CD4-positive, alpha-beta memory T cell (primary cell): ENCODE data around the gene MEGF8. TPM values are rescaled to one million over a fixed set of nuclear protein-coding genes. Genes with fewer than 3 reads are reported as not detected.

Source experiments
- CTCF ChIA-PET: fragments of 350-600 bp; sonication (Branson Sonifier 250); formaldehyde crosslinking; loops from one replicate; lab custom pipeline; 2021; ENCODE audit warnings: inconsistent platforms; ENCODE audit not compliant: partially characterized antibody; lab: Charles Lee
- POLR2A ChIA-PET: fragments of 350-600 bp; sonication (Branson Sonifier 250); formaldehyde crosslinking; loops from one replicate; lab custom pipeline; 2021; ENCODE audit not compliant: partially characterized antibody; lab: Charles Lee
- DNase-seq, 5 donors: peaks; one replicate each; pipeline versions ENCODE4 v3.0.0 to v3.0.0-alpha.2; 2020 to 2022; ENCODE audit warnings: mixed read lengths in 1 of 5
- H3K27ac ChIP-seq: one replicate; pipeline ENCODE4 v1.7.0; 2013; ENCODE audit warnings: low read depth, low read length
- H3K27me3 ChIP-seq: 2 replicates; pipeline ENCODE4 v1.7.0; 2013; ENCODE audit warnings: mild to moderate bottlenecking, low read length, moderate library complexity; ENCODE audit not compliant: insufficient read depth
- H3K36me3 ChIP-seq: 2 replicates; pipeline ENCODE4 v1.7.0; 2013; ENCODE audit warnings: mild to moderate bottlenecking, low read length, moderate library complexity; ENCODE audit not compliant: insufficient read depth
- H3K4me1 ChIP-seq: 2 replicates; pipeline ENCODE4 v1.7.0; 2013; ENCODE audit warnings: mild to moderate bottlenecking, low read length, moderate library complexity; ENCODE audit not compliant: insufficient read depth
- H3K4me3 ChIP-seq, 2 donors: one replicate each; pipeline ENCODE4 v1.7.0; 2013; ENCODE audit warnings: low read length in 2 of 2, mild to moderate bottlenecking in 1 of 2
- H3K9me3 ChIP-seq, 2 donors: one replicate each; pipeline ENCODE4 v1.7.0; 2013; ENCODE audit warnings: low read length in 2 of 2, control low read depth in 1 of 2; ENCODE audit not compliant: control insufficient read depth in 1 of 2
- H3K27ac Mint-ChIP-seq, 7 donors: one replicate each; pipeline ENCODE4 v1.8.0; 2020 to 2021; ENCODE audit warnings: mixed read lengths in 7 of 7, mild to moderate bottlenecking in 6 of 7, inconsistent platforms in 3 of 7, moderate library complexity in 3 of 7
- H3K27me3 Mint-ChIP-seq, 2 donors: one replicate each; pipeline ENCODE4 v1.8.0; 2020 to 2021; ENCODE audit warnings: mixed read lengths in 2 of 2
- H3K36me3 Mint-ChIP-seq, 2 donors: one replicate each; pipeline ENCODE4 v1.8.0; 2020 to 2021; ENCODE audit warnings: mixed read lengths in 2 of 2, inconsistent platforms in 1 of 2, mild to moderate bottlenecking in 1 of 2
- H3K4me1 Mint-ChIP-seq, 4 donors: one replicate each; pipeline ENCODE4 v1.8.0; 2020 to 2021; ENCODE audit warnings: mixed read lengths in 4 of 4, mild to moderate bottlenecking in 1 of 4
- H3K4me3 Mint-ChIP-seq, 8 donors: one replicate each; pipeline ENCODE4 v1.8.0; 2020 to 2021; ENCODE audit warnings: mixed read lengths in 8 of 8, mild to moderate bottlenecking in 7 of 8, moderate library complexity in 6 of 8, inconsistent platforms in 3 of 8
- H3K9me3 Mint-ChIP-seq, 8 donors: one replicate each; pipeline ENCODE4 v1.8.0; 2020 to 2021; ENCODE audit warnings: mixed read lengths in 8 of 8, mild to moderate bottlenecking in 5 of 8, inconsistent platforms in 3 of 8, moderate library complexity in 1 of 8
- intact Hi-C: fragments of 100-400 bp; cut with micrococcal nuclease; formaldehyde crosslinking; loops from one replicate; pipeline ENCODE4 v1.15.1; 2023
- polyA plus RNA-seq, 2 donors: library from polyadenylated mRNA; unstranded; fragments of 300-500 nt; fragmentation: Illumina TruSeq; gene quantifications; one replicate each; pipeline ENCODE4 v1.2.3, GENCODE V29; 2021
- total RNA-seq, 2 experiments: library from RNA; stranded (reverse); gene quantifications; one replicate each; pipeline ENCODE4 v1.2.3, GENCODE V29; 2021

The MEGF8 gene
- total and polyA plus RNA-seq, 4 experiments from 2014 or later = 0.09 to 9.5 (median 4.5) TPM

DNA sequence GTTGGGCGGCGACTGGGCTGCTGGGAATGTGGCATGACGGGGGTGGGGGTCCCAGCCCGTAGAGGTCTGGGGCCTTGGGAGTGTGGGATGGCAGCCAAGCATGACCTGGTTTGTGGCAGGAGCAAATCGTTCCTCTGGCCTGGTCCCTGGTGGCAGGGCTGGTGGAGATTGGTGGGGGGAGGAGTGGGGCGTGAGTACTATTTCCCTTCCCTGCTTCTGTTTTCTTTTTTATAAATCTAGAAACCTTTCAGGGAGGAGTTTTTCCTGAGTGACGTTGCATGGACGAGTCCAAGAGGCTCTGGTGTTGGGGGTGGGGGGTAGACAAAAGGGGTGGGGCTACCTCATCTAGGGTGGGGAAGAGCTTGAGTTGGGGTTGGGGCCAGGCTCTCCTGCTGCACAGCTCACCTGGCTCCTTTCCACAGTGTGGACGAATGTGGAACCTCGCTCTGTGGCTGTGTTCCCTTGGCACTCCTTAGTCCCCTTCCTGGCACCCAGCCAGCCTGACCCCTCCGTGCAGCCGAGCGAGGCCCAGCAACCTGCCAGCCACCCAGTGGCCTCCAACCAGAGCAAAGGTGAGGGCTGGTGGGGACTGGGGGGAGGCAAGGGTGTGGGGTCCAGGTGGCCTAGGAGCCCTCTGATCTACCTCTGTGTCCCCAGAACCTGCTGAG, 39.0 kb upstream of the MEGF8 start:
- CTCF ChIA-PET = no interaction called here
- DNase-seq = peak in 1 of 5 donors; percentile 35
- POLR2A ChIA-PET = no interaction called here
- Mint-ChIP-seq H3K4me3 (peak overlapping the region in 2 of 8 donors; percentile 17 to 32), H3K27ac (peak overlapping the region in 6 of 7 donors; percentile 84 to 94 (median 88)), H3K36me3 (peaks cover under 1 to 39% of the 10 kb centered on the region in 2 donors), H3K4me1 (peaks cover 21 to 24% (median 22%) of the 10 kb centered on the region in 4 donors), H3K9me3 (no peaks in the 10 kb centered on the region), H3K27me3 (no peaks in the 10 kb centered on the region)
- no peak overlapping the region for H3K4me3 ChIP-seq
- intact Hi-C loops = no loop called here
- peaks cover 39% of the 10 kb centered on the region for H3K36me3 ChIP-seq
- H3K27me3 ChIP-seq = no peaks in the 10 kb centered on the region
- H3K4me1 ChIP-seq = peaks cover 37% of the 10 kb centered on the region
- peak overlapping the region; percentile 67 for H3K27ac ChIP-seq
- no peaks in the 10 kb centered on the region for H3K9me3 ChIP-seq

DNA sequence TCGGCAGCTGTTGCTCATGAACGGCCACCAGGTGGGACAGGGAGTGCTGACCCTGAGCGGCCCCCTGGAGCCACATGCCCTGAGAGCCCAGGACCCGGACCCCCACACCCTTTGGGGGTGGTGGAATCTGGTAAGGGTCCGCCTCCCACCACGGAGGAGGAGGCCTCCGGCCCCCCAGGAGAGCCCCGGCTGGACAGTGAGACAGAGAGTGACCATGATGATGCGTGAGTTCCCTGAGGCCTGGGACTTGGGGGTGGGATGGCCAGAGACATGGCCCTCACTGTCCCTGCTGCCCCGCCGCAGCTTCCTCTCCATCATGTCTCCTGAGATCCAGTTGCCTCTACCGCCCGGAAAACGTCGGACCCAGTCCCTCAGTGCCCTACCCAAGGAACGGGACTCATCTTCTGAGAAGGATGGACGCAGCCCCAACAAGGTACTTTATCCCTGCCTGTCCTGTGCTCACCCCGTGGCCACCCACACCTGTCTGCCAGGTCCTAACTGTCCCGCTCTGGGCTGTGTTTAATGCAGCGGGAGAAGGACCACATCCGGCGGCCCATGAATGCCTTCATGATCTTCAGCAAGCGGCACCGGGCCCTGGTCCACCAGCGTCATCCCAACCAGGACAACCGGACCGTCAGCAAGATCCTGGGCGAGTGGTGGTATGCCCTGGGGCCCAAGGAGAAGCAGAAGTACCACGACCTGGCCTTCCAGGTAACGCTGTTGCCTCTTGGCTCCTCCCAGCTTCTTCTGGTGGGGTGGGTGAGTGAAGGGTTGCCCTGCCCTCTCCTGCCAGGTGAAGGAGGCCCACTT, 38.2 kb upstream of the MEGF8 start:
- Histone ChIP-seq H3K27me3 (no peaks in the 10 kb centered on the region), H3K4me3 (no peak overlapping the region), H3K36me3 (peaks cover 43% of the 10 kb centered on the region), H3K9me3 (no peaks in the 10 kb centered on the region), H3K4me1 (peaks cover 37% of the 10 kb centered on the region), H3K27ac (no peak overlapping the region)
- H3K9me3 Mint-ChIP-seq = no peaks in the 10 kb centered on the region
- peaks cover 6 to 44% of the 10 kb centered on the region in 2 donors for H3K36me3 Mint-ChIP-seq
- H3K27me3 Mint-ChIP-seq = no peaks in the 10 kb centered on the region
- H3K4me3 Mint-ChIP-seq = peak overlapping the region in 1 of 8 donors; percentile 55
- H3K4me1 Mint-ChIP-seq = peaks cover 20 to 29% (median 24%) of the 10 kb centered on the region in 4 donors
- ChIA-PET CTCF (interaction anchor here (0.9 kb wide), 1 partner anchor 9 kb away, joined by 4 read pairs; no protein-coding TSS in a partner anchor), POLR2A (interaction anchor here (1.3 kb wide), 1 partner anchor 18 kb away, joined by 3 read pairs; the partner anchor contains the start of gene CIC)
- intact Hi-C loops = no loop called here
- H3K27ac Mint-ChIP-seq = peak overlapping the region in 1 of 7 donors; percentile 10
- peak in 1 of 5 donors; percentile 33 for DNase-seq

DNA sequence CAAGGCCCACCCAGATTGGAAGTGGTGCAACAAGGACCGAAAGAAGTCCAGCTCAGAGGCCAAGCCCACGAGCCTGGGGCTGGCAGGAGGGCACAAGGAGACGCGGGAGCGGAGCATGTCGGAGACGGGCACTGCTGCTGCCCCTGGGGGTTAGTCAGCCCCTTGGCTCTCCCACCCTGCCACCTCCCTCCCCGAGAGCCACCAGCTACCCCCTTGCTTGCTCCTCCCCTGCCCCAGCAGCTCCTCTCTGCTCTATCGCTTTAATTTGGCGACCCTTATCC, 37.7 kb upstream of the MEGF8 start:
- Histone ChIP-seq H3K4me1 (peaks cover 31% of the 10 kb centered on the region), H3K27me3 (no peaks in the 10 kb centered on the region), H3K4me3 (no peak overlapping the region), H3K27ac (no peak overlapping the region), H3K36me3 (peaks cover 43% of the 10 kb centered on the region), H3K9me3 (no peaks in the 10 kb centered on the region)
- POLR2A ChIA-PET = interaction anchor here (1.3 kb wide), 1 partner anchor 18 kb away, joined by 3 read pairs; the partner anchor contains the start of gene CIC
- Mint-ChIP-seq H3K4me1 (peaks cover 16 to 29% (median 22%) of the 10 kb centered on the region in 4 donors), H3K36me3 (peaks cover 6 to 42% of the 10 kb centered on the region in 2 donors), H3K9me3 (no peaks in the 10 kb centered on the region), H3K4me3 (no peak overlapping the region), H3K27me3 (no peaks in the 10 kb centered on the region), H3K27ac (no peak overlapping the region)
- peak in 1 of 5 donors; percentile 17 for DNase-seq
- intact Hi-C loops = no loop called here
- CTCF ChIA-PET = interaction anchor here (0.9 kb wide), 1 partner anchor 9 kb away, joined by 4 read pairs; no protein-coding TSS in a partner anchor

DNA sequence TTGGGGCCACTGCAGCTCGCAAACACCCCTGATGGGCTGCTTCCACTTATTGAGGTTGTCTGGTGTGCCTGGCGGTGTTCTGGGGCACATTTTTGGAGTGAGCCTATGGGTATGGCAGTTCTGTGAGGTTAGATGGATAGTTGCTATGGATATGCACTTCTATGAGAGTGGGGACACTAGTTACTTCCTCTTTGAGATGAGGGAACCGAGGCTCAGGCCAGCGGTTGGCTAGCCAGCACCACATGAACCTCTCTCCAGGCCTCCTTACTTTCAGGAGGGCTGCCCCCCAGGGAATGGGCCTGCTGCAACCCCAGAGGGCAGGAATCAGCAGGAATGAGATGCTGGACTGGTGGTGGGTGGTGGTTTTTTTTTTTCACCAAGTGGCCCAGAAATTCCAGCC, 37.0 kb upstream of the MEGF8 start:
- no peaks in the 10 kb centered on the region for H3K27me3 Mint-ChIP-seq
- intact Hi-C loops = no loop called here
- ChIA-PET POLR2A (interaction anchor here (1.1 to 1.3 kb wide), 2 partner anchors 9 to 19 kb away, joined by 3 read pairs; partner anchors contain the start of gene CIC), CTCF (interaction anchor here (0.8 to 1.4 kb wide), 5 partner anchors 8 to 180 kb away, joined by 3 to 6 read pairs (median 4); no protein-coding TSS in a partner anchor)
- H3K36me3 ChIP-seq = peaks cover 43% of the 10 kb centered on the region
- H3K27me3 ChIP-seq = no peaks in the 10 kb centered on the region
- H3K4me3 ChIP-seq = no peak overlapping the region
- no peak overlapping the region for H3K27ac ChIP-seq
- H3K36me3 Mint-ChIP-seq = peaks cover 9 to 45% of the 10 kb centered on the region in 2 donors
- H3K9me3 Mint-ChIP-seq = no peaks in the 10 kb centered on the region
- no peaks in the 10 kb centered on the region for H3K9me3 ChIP-seq
- peak in 1 of 5 donors; percentile 31 for DNase-seq
- peaks cover 16 to 29% (median 22%) of the 10 kb centered on the region in 4 donors for H3K4me1 Mint-ChIP-seq
- peak overlapping the region in 3 of 7 donors; percentile 6 to 84 (median 75) for H3K27ac Mint-ChIP-seq
- no peak overlapping the region for H3K4me3 Mint-ChIP-seq
- peaks cover 26% of the 10 kb centered on the region for H3K4me1 ChIP-seq

DNA sequence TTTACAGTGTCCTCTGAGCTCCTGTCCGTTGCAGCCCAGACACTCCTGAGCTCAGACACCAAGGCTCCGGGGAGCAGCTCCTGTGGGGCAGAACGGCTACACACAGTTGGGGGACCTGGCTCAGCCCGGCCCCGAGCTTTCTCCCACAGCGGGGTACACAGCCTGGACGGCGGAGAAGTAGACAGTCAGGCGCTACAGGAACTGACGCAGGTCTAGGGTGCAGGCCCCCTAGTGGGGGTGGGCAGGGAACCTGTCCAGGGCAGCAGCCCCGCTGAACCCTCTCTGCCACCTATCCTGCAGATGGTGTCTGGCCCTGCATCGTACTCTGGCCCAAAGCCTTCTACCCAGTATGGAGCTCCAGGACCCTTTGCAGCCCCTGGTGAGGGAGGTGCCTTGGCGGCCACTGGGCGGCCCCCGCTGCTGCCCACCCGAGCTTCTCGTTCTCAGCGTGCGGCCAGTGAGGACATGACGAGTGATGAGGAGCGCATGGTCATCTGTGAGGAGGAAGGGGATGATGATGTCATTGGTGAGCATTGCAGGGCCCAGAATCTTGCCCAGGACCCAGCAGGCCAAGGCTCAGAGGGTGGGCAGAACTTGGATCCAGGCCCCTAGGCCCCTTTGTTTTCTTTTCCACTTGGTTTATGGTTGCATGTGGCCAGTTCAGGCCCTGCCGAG, 36.4 kb upstream of the MEGF8 start:
- H3K4me3 Mint-ChIP-seq = no peak overlapping the region
- no peaks in the 10 kb centered on the region for H3K9me3 Mint-ChIP-seq
- peak in 1 of 5 donors; percentile 26 for DNase-seq
- intact Hi-C loops = no loop called here
- H3K27ac Mint-ChIP-seq = peak overlapping the region in 1 of 7 donors; percentile 75
- H3K27ac ChIP-seq = no peak overlapping the region
- H3K4me1 Mint-ChIP-seq = peaks cover 16 to 29% (median 22%) of the 10 kb centered on the region in 4 donors
- peaks cover 43% of the 10 kb centered on the region for H3K36me3 ChIP-seq
- no peaks in the 10 kb centered on the region for H3K27me3 Mint-ChIP-seq
- H3K27me3 ChIP-seq = no peaks in the 10 kb centered on the region
- POLR2A ChIA-PET = interaction anchor here (1.1 to 1.3 kb wide), 2 partner anchors 10 to 20 kb away, joined by 3 read pairs; partner anchors contain the start of gene CIC
- H3K4me1 ChIP-seq = peaks cover 26% of the 10 kb centered on the region
- no peaks in the 10 kb centered on the region for H3K9me3 ChIP-seq
- CTCF ChIA-PET = interaction anchor here (0.8 to 1.4 kb wide), 4 partner anchors 9 to 180 kb away, joined by 3 to 6 read pairs (median 4); no protein-coding TSS in a partner anchor
- peaks cover 9 to 51% of the 10 kb centered on the region in 2 donors for H3K36me3 Mint-ChIP-seq
- H3K4me3 ChIP-seq = no peak overlapping the region

DNA sequence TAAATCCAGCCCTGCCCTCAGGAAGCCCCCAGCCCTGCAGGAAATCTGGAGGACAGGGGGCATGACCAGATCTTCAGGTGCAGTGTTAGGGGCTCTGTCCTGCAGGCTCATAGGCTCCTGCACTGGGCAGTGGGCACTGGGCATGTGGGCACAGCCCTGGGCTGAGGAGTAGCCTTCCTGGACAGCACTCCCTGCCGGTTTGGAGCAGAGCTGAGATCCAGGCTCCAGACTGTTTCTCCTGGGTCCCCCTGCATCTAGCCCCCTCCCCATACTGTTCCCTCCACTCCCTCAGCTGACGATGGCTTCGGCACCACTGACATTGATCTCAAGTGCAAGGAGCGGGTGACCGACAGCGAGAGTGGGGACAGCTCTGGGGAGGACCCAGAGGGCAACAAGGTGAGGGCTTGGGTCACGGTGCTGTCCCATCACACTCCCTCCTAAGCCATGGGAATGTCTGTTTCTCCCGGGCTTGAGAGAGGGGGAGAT, 35.8 kb upstream of the MEGF8 start:
- DNase-seq = peak in 1 of 5 donors; percentile 19
- CTCF ChIA-PET = interaction anchor here (0.7 to 1.4 kb wide), 3 partner anchors 49 to 185 kb away, joined by 3 read pairs; no protein-coding TSS in a partner anchor

More for the DNA sequence above, 35.8 kb upstream of the MEGF8 start:
- Mint-ChIP-seq H3K27ac (peak overlapping the region in 1 of 7 donors; percentile 75), H3K9me3 (no peaks in the 10 kb centered on the region), H3K4me3 (no peak overlapping the region), H3K4me1 (peaks cover 16 to 28% (median 22%) of the 10 kb centered on the region in 4 donors), H3K27me3 (no peaks in the 10 kb centered on the region), H3K36me3 (peaks cover 9 to 55% of the 10 kb centered on the region in 2 donors)
- Histone ChIP-seq H3K27ac (no peak overlapping the region), H3K36me3 (peaks cover 43% of the 10 kb centered on the region), H3K4me3 (no peak overlapping the region), H3K9me3 (no peaks in the 10 kb centered on the region), H3K27me3 (no peaks in the 10 kb centered on the region), H3K4me1 (peaks cover 25% of the 10 kb centered on the region)
- POLR2A ChIA-PET = no interaction called here
- intact Hi-C loops = no loop called here
